ENCODE results near the gene SS18.
"Not testable (repeated sequence)": the region's sequence is repeated elsewhere in the genome, so short reads cannot be mapped to it uniquely, and the experiment has no call there.

DNA sequence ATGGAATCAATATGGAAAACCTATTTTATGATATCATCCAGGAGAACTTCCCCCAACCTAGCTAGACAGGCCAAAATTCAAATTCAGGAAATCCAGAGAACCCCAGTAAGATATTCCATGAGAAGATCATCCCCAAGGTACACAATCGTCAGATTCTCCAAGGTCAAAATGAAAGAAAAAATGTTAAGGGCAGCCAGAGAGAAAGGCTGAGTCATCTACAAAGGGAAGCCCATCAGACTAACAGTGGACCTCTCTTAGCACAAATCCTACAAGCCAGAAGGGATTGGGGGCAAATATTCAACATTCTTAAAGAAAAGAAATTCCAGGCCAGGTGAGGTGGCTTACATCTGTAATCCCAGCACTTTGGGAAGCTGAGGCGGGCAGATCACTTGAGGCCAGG lies 31.6 kb upstream of the SS18 start:
- TF ChIP-seq, protein P1, sequence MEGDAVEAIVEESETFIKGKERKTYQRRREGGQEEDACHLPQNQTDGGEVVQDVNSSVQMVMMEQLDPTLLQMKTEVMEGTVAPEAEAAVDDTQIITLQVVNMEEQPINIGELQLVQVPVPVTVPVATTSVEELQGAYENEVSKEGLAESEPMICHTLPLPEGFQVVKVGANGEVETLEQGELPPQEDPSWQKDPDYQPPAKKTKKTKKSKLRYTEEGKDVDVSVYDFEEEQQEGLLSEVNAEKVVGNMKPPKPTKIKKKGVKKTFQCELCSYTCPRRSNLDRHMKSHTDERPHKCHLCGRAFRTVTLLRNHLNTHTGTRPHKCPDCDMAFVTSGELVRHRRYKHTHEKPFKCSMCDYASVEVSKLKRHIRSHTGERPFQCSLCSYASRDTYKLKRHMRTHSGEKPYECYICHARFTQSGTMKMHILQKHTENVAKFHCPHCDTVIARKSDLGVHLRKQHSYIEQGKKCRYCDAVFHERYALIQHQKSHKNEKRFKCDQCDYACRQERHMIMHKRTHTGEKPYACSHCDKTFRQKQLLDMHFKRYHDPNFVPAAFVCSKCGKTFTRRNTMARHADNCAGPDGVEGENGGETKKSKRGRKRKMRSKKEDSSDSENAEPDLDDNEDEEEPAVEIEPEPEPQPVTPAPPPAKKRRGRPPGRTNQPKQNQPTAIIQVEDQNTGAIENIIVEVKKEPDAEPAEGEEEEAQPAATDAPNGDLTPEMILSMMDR (IDR thresholded peaks at IDR 0.05), result not testable (repeated sequence)
- TF ChIP-seq EZH2 (IDR thresholded peaks at IDR 0.05; ENCODE audit: borderline replicate concordance, insufficient read depth, low read depth, low read length, poor library complexity, severe bottlenecking), result not testable (repeated sequence)

All from B cell (primary cell).